ENCODE results near the gene MIPOL1. TPM values are rescaled to one million over a fixed set of nuclear protein-coding genes. Genes with fewer than 3 reads are reported as not detected.

The MIPOL1 gene
- total and polyA plus RNA-seq, 4 donors: 0.51 to 6.6 (median 1.9) TPM

GRCh38 chr14:37275963-37276362, 78.2 kb downstream of the MIPOL1 start:
- H3K9ac ChIP-seq (ENCODE audit: low read depth in 1 of 2, low read length in 2 of 2): no peak overlapping the region
- no peak for DNase-seq (ENCODE audit: low spot score)
- no peaks in the 10 kb centered on the region for H3K9me3 ChIP-seq (ENCODE audit: control insufficient read depth in 4 of 4, low read length in 3 of 4)
- H3K4me3 ChIP-seq (ENCODE audit: low read depth in 1 of 3, low read length in 3 of 3): no peak overlapping the region
- H3K27ac ChIP-seq (ENCODE audit: low read depth in 1 of 2, low read length in 2 of 2): no peak overlapping the region
- H3K36me3 ChIP-seq (ENCODE audit: control insufficient read depth in 4 of 4, insufficient read depth in 3 of 4, low read depth in 1 of 4, low read length in 3 of 4): no peaks in the 10 kb centered on the region
- no peak for TF ChIP-seq CTCF (IDR thresholded peaks at IDR 0.05; ENCODE audit: low read depth, low read length, missing input control)
- no peak for TF ChIP-seq GABPA (IDR thresholded peaks at IDR 0.05 in 1 of 2, conservative IDR thresholded peaks at IDR 0.05 in 1 of 2)
- peak; percentile 21 for TF ChIP-seq ATF3 (IDR thresholded peaks at IDR 0.05)
- no peaks in the 10 kb centered on the region for H3K27me3 ChIP-seq (ENCODE audit: control insufficient read depth in 4 of 4, insufficient read depth in 4 of 4, low read length in 3 of 4)
- H3K4me1 ChIP-seq (ENCODE audit: control insufficient read depth in 4 of 4, insufficient read depth in 4 of 4, low read length in 3 of 4): peaks cover 0 to 16% (median 8%) of the 10 kb centered on the region in 4 donors

- Histone ChIP-seq H3K27ac (ENCODE audit: low read depth in 1 of 2, low read length in 2 of 2) (no peak overlapping the region), H3K4me3 (ENCODE audit: low read depth in 1 of 3, low read length in 3 of 3) (peak overlapping the region in 1 of 3 donors; percentile 29), H3K4me1 (ENCODE audit: control insufficient read depth in 4 of 4, insufficient read depth in 4 of 4, low read length in 3 of 4) (peaks cover 0 to 16% (median 8%) of the 10 kb centered on the region in 4 donors), H3K27me3 (ENCODE audit: control insufficient read depth in 4 of 4, insufficient read depth in 4 of 4, low read length in 3 of 4) (no peaks in the 10 kb centered on the region), H3K36me3 (ENCODE audit: control insufficient read depth in 4 of 4, insufficient read depth in 3 of 4, low read depth in 1 of 4, low read length in 3 of 4) (no peaks in the 10 kb centered on the region), H3K9ac (ENCODE audit: low read depth in 1 of 2, low read length in 2 of 2) (no peak overlapping the region), H3K9me3 (ENCODE audit: control insufficient read depth in 4 of 4, low read length in 3 of 4) (no peaks in the 10 kb centered on the region)
- WGBS: 42% methylated on average over 5 of the region's 5 CpGs
- no peak for DNase-seq (ENCODE audit: low spot score)
- TF ChIP-seq MAX (IDR thresholded peaks at IDR 0.05) (no peak), RXRA (IDR thresholded peaks at IDR 0.05) (peak in 1 of 2 donors; percentile 13), HNF4A (conservative IDR thresholded peaks at IDR 0.05) (peak; percentile 34 to 41), RAD21 (IDR thresholded peaks at IDR 0.05) (no peak), EGR1 (IDR thresholded peaks at IDR 0.05; ENCODE audit: low read depth in 2 of 2) (no peak), ATF3 (IDR thresholded peaks at IDR 0.05) (no peak), GABPA (IDR thresholded peaks at IDR 0.05 in 1 of 2, conservative IDR thresholded peaks at IDR 0.05 in 1 of 2) (no peak), FOXA2 (IDR thresholded peaks at IDR 0.05) (peak; percentile 18), SP1 (IDR thresholded peaks at IDR 0.05) (peak; percentile 12)
Observed at GRCh38 chr14:37278636-37279538, 81.2 kb downstream of the MIPOL1 start.

GRCh38 chr14:37279818-37280217, 82.1 kb downstream of the MIPOL1 start:
- no peaks in the 10 kb centered on the region for H3K9me3 ChIP-seq (ENCODE audit: control insufficient read depth in 4 of 4, low read length in 3 of 4)
- 91% methylated on average over 2 of the region's 2 CpGs for WGBS
- no peak for DNase-seq (ENCODE audit: low spot score)
- H3K36me3 ChIP-seq (ENCODE audit: control insufficient read depth in 4 of 4, insufficient read depth in 3 of 4, low read depth in 1 of 4, low read length in 3 of 4): no peaks in the 10 kb centered on the region
- no peaks in the 10 kb centered on the region for H3K27me3 ChIP-seq (ENCODE audit: control insufficient read depth in 4 of 4, insufficient read depth in 4 of 4, low read length in 3 of 4)
- H3K4me3 ChIP-seq (ENCODE audit: low read depth in 1 of 3, low read length in 3 of 3): no peak overlapping the region
- H3K27ac ChIP-seq (ENCODE audit: low read depth in 1 of 2, low read length in 2 of 2): no peak overlapping the region
- no peak overlapping the region for H3K9ac ChIP-seq (ENCODE audit: low read depth in 1 of 2, low read length in 2 of 2)
- no peak for TF ChIP-seq FOXA2 (IDR thresholded peaks at IDR 0.05)
- peaks cover 0 to 16% (median 8%) of the 10 kb centered on the region in 4 donors for H3K4me1 ChIP-seq (ENCODE audit: control insufficient read depth in 4 of 4, insufficient read depth in 4 of 4, low read length in 3 of 4)
